Liver (tissue), 9 donors: ENCODE results near the gene CMIP. TPM values are rescaled to one million over a fixed set of nuclear protein-coding genes. Genes with fewer than 3 reads are reported as not detected.

Experiments used
- DNase-seq: peaks from one replicate; pipeline ENCODE4 v3.0.0-alpha.2; 2017; ENCODE audit warnings: low spot score
- H3K27ac ChIP-seq, 2 donors: one replicate each; pipeline ENCODE4 v1.7.0; 2013; ENCODE audit warnings: inconsistent platforms in 2 of 2, low read length in 2 of 2, control low read depth in 1 of 2, low read depth in 1 of 2, mild to moderate bottlenecking in 1 of 2
- H3K27me3 ChIP-seq, 4 donors: one replicate each; pipeline versions ENCODE4 v1.6.1 to v1.7.0; 2013; ENCODE audit warnings: low read length in 3 of 4, inconsistent platforms in 1 of 4, mild to moderate bottlenecking in 1 of 4, moderate library complexity in 1 of 4; ENCODE audit not compliant: control insufficient read depth in 4 of 4, insufficient read depth in 4 of 4
- H3K36me3 ChIP-seq, 4 donors: one replicate each; pipeline versions ENCODE4 v1.6.1 to v1.7.0; 2013; ENCODE audit warnings: low read length in 3 of 4, mild to moderate bottlenecking in 3 of 4, low read depth in 1 of 4, moderate library complexity in 1 of 4; ENCODE audit not compliant: control insufficient read depth in 4 of 4, insufficient read depth in 3 of 4
- H3K4me1 ChIP-seq, 4 donors: one replicate each; pipeline versions ENCODE4 v1.6.1 to v1.7.0; 2013; ENCODE audit warnings: low read length in 3 of 4, mild to moderate bottlenecking in 3 of 4, moderate library complexity in 1 of 4; ENCODE audit not compliant: control insufficient read depth in 4 of 4, insufficient read depth in 4 of 4
- H3K4me3 ChIP-seq, 3 donors: one replicate each; pipeline versions ENCODE4 v1.6.1 to v1.7.0; 2013; ENCODE audit warnings: low read length in 3 of 3, control low read depth in 1 of 3, low read depth in 1 of 3, mild to moderate bottlenecking in 1 of 3
- H3K9ac ChIP-seq, 2 donors: one replicate each; pipeline ENCODE4 v1.7.0; 2013; ENCODE audit warnings: low read length in 2 of 2, mild to moderate bottlenecking in 2 of 2, moderate library complexity in 2 of 2, control low read depth in 1 of 2, low read depth in 1 of 2
- H3K9me3 ChIP-seq, 4 donors: one replicate each; pipeline versions ENCODE4 v1.6.1 to v1.7.0; 2013; ENCODE audit warnings: low read length in 3 of 4; ENCODE audit not compliant: control insufficient read depth in 4 of 4
- EGR1 ChIP-seq, 2 donors: IDR thresholded peaks; 2 replicates each; pipeline ENCODE4 v1.6.1; 2016 to 2018; ENCODE audit warnings: antibody characterized with exemption in 2 of 2, low read depth in 2 of 2
- FOXA1 ChIP-seq: IDR thresholded peaks from 2 replicates; pipeline ENCODE4 v1.6.1; 2016; ENCODE audit warnings: antibody characterized with exemption
- FOXA2 ChIP-seq: IDR thresholded peaks from 2 replicates; pipeline ENCODE4 v1.6.1; 2016; ENCODE audit warnings: antibody characterized with exemption
- HNF4A ChIP-seq, 2 donors: conservative IDR thresholded peaks; 2 replicates each; pipeline ENCODE4 v1.6.1; 2016; ENCODE audit warnings: antibody characterized with exemption in 2 of 2, mild to moderate bottlenecking in 2 of 2
- JUND ChIP-seq, 2 donors: IDR thresholded peaks; 2 replicates each; pipeline ENCODE4 v1.6.1; 2016; ENCODE audit warnings: antibody characterized with exemption in 2 of 2
- NR2F2 ChIP-seq: IDR thresholded peaks from 2 replicates; pipeline ENCODE4 v1.6.1; 2016; ENCODE audit warnings: antibody characterized with exemption
- RAD21 ChIP-seq, 2 donors: IDR thresholded peaks; 2 replicates each; pipeline ENCODE4 v1.6.1; 2016; ENCODE audit warnings: antibody characterized with exemption in 2 of 2, mild to moderate bottlenecking in 2 of 2
- SP1 ChIP-seq: IDR thresholded peaks from 2 replicates; pipeline ENCODE4 v1.6.1; 2018; ENCODE audit warnings: antibody characterized with exemption, mild to moderate bottlenecking
- TAF1 ChIP-seq: conservative IDR thresholded peaks from 2 replicates; pipeline ENCODE4 v1.6.1; 2016; ENCODE audit warnings: antibody characterized with exemption, mild to moderate bottlenecking
- WGBS: extraction: QIAGEN DNeasy Blood & Tissue Kit; methylation state at CpG from one replicate; pipeline ENCODE4 v1.1.7; 2013; 5-methylcytosine and 5-hydroxymethylcytosine counted together
- polyA plus RNA-seq, 2 donors: library from polyadenylated mRNA; stranded (reverse) in 1 of 2; unstranded in 1 of 2; fragments of 200-250 nt in 1 of 2; fragments of >200 nt in 1 of 2; fragmentation: Nextera tagmentation in 1 of 2; extraction: Ambion mirVana in 1 of 2; gene quantifications; one replicate each; pipeline versions ENCODE4 v1.2.1 to v1.2.3, GENCODE V29; 2013 to 2015
- total RNA-seq, 2 donors: library from RNA; depleted of rRNA; stranded (reverse); fragments of >200 nt; gene quantifications; one replicate each; pipeline ENCODE4 v1.2.3, GENCODE V29; 2014
- TF ChIP-seq, protein P1 (sequence below): fragments of 150-350 bp; IDR thresholded peaks from 2 replicates; pipeline ENCODE4 v1.5.1; 2017; ENCODE audit warnings: improper control_type of control experiment, low read depth, low read length; ENCODE audit not compliant: missing input control
- TF ChIP-seq, protein P2 (sequence below): IDR thresholded peaks from 2 replicates; pipeline ENCODE4 v1.6.1; 2016; ENCODE audit warnings: antibody characterized with exemption
- TF ChIP-seq, protein P3 (sequence below): IDR thresholded peaks from 2 replicates; pipeline ENCODE4 v1.6.1; 2016; ENCODE audit warnings: antibody characterized with exemption
- donor health status: healthy.
- donor health status: healthy.
- donor health status: healthy.
- donor health status: healthy.
- donor health status: healthy.

The CMIP gene
- total and polyA plus RNA-seq, 4 donors: 1.7 to 15.6 (median 10.1) TPM

DNA sequence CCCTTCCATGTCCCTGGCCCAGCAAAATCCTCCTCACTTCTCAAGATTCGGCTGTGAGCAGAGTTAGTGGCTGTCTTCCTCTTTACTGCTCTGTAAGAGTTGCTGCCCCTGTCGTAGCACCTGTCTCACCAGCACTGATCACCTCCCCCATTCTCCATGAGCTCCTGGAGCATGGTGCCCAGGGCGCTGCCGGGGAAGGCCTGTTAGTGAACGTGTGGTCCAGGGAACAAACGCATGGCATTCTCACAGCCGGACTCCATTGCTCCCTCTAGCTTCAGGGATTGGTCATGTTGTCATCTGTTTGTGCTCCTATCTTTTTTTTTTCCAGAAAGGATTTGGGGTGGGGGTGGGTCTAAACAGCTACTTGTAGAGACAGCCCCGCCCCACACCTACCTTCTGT, 141.2 kb downstream of the CMIP start:
- no peaks in the 10 kb centered on the region for H3K27me3 ChIP-seq
- TF ChIP-seq, protein P1, sequence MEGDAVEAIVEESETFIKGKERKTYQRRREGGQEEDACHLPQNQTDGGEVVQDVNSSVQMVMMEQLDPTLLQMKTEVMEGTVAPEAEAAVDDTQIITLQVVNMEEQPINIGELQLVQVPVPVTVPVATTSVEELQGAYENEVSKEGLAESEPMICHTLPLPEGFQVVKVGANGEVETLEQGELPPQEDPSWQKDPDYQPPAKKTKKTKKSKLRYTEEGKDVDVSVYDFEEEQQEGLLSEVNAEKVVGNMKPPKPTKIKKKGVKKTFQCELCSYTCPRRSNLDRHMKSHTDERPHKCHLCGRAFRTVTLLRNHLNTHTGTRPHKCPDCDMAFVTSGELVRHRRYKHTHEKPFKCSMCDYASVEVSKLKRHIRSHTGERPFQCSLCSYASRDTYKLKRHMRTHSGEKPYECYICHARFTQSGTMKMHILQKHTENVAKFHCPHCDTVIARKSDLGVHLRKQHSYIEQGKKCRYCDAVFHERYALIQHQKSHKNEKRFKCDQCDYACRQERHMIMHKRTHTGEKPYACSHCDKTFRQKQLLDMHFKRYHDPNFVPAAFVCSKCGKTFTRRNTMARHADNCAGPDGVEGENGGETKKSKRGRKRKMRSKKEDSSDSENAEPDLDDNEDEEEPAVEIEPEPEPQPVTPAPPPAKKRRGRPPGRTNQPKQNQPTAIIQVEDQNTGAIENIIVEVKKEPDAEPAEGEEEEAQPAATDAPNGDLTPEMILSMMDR: peak; percentile 14
- TF ChIP-seq NR2F2 (no peak), HNF4A (conservative IDR thresholded peaks at IDR 0.05) (no peak), RAD21 (IDR thresholded peaks at IDR 0.05) (peak; percentile 43 to 64)
- no peak for DNase-seq

DNA sequence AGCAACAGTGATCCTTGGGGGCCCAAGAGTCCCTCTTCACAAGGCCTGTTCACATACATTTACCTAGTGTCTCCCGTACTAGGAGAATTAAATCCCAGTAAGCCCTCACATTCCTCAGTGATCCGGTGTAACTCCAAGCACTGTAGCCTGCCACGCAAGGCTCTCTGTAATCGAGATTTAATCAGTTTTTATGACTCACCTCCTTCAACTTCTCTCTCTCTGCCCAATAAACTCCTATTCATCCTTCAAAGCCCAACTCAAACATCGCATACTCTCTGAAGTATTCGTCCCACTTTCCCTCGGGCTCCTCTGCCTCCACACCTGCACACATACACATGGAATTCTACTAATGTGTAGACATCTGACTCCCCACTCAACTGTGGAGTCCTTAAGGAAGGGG, 141.8 kb downstream of the CMIP start:
- Histone ChIP-seq H3K36me3 (no peaks in the 10 kb centered on the region), H3K27ac (peak overlapping the region in 1 of 2 donors; percentile 8), H3K4me3 (no peak overlapping the region), H3K9ac (no peak overlapping the region), H3K9me3 (no peaks in the 10 kb centered on the region), H3K27me3 (no peaks in the 10 kb centered on the region), H3K4me1 (peaks cover 7 to 33% (median 18%) of the 10 kb centered on the region in 4 donors)
- DNase-seq: no peak
- 95% methylated on average over 7 of the region's 7 CpGs for WGBS
- no peak for TF ChIP-seq SP1
- no peak for TF ChIP-seq RAD21 (IDR thresholded peaks at IDR 0.05)
- TF ChIP-seq, protein P2, sequence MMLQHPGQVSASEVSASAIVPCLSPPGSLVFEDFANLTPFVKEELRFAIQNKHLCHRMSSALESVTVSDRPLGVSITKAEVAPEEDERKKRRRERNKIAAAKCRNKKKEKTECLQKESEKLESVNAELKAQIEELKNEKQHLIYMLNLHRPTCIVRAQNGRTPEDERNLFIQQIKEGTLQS: no peak
- TF ChIP-seq NR2F2: no peak
- no peak for TF ChIP-seq EGR1 (IDR thresholded peaks at IDR 0.05; ENCODE audit: low read depth in 2 of 2)
- no peak for TF ChIP-seq FOXA1
- TF ChIP-seq, protein P3, sequence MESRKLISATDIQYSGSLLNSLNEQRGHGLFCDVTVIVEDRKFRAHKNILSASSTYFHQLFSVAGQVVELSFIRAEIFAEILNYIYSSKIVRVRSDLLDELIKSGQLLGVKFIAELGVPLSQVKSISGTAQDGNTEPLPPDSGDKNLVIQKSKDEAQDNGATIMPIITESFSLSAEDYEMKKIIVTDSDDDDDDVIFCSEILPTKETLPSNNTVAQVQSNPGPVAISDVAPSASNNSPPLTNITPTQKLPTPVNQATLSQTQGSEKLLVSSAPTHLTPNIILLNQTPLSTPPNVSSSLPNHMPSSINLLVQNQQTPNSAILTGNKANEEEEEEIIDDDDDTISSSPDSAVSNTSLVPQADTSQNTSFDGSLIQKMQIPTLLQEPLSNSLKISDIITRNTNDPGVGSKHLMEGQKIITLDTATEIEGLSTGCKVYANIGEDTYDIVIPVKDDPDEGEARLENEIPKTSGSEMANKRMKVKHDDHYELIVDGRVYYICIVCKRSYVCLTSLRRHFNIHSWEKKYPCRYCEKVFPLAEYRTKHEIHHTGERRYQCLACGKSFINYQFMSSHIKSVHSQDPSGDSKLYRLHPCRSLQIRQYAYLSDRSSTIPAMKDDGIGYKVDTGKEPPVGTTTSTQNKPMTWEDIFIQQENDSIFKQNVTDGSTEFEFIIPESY: no peak
- TF ChIP-seq FOXA2: no peak
- no peak for TF ChIP-seq TAF1
- no peak for TF ChIP-seq JUND (IDR thresholded peaks at IDR 0.05)
- TF ChIP-seq, protein P1: no peak
- no peak for TF ChIP-seq HNF4A (conservative IDR thresholded peaks at IDR 0.05)

More for the DNA sequence above, 141.2 kb downstream of the CMIP start:
- WGBS: 87% methylated on average over 8 of the region's 8 CpGs
- Histone ChIP-seq H3K36me3 (no peaks in the 10 kb centered on the region), H3K9ac (no peak overlapping the region), H3K4me3 (no peak overlapping the region), H3K4me1 (peaks cover 7 to 38% (median 21%) of the 10 kb centered on the region in 4 donors), H3K27ac (no peak overlapping the region), H3K9me3 (no peaks in the 10 kb centered on the region)
